Heart right ventricle (tissue), 16 donors: ENCODE measurements around the gene SV2C. TPM values are rescaled to one million over a fixed set of nuclear protein-coding genes. Genes with fewer than 3 reads are reported as not detected.
A peak's percentile ranks its signal among the peaks of the same experiment; 100 is the strongest.

ENCODE experiments used
- ATAC-seq, 8 donors: fragments of 200-7000 bp; cut with Tn5 transposase; one replicate each; pipeline ENCODE4 v1.9.1; 2020; ENCODE audit warnings: mild to moderate bottlenecking in 8 of 8, moderate library complexity in 8 of 8, moderate number of reproducible peaks in 1 of 8
- DNase-seq, 2 donors: peaks; one replicate each; pipeline ENCODE4 v3.0.0-alpha.2; 2020
- H3K27ac ChIP-seq, 10 donors: fragments of 200-600 bp; sonication (generic) in 2 of 10; one replicate each; pipeline versions ENCODE4 v1.5.0 to v1.8.0; 2020 to 2022; ENCODE audit warnings: mild to moderate bottlenecking in 3 of 10
- H3K27me3 ChIP-seq, 7 donors: fragments of 200-600 bp; one replicate each; pipeline ENCODE4 v1.8.0; 2021 to 2022; ENCODE audit warnings: mild to moderate bottlenecking in 2 of 7
- H3K36me3 ChIP-seq, 9 donors: fragments of 200-600 bp; sonication (generic) in 1 of 9; one replicate each; pipeline versions ENCODE4 v1.5.0 to v1.8.0; 2020 to 2022; ENCODE audit warnings: mild to moderate bottlenecking in 2 of 9
- H3K4me1 ChIP-seq, 9 donors: fragments of 200-600 bp; sonication (generic) in 1 of 9; one replicate each; pipeline versions ENCODE4 v1.5.0 to v1.8.0; 2020 to 2022; ENCODE audit warnings: mild to moderate bottlenecking in 4 of 9
- H3K4me3 ChIP-seq, 10 donors: fragments of 200-600 bp; sonication (generic) in 2 of 10; one replicate each; pipeline versions ENCODE4 v1.5.0 to v1.8.0; 2020 to 2022; ENCODE audit warnings: mild to moderate bottlenecking in 7 of 10, moderate library complexity in 2 of 10
- H3K9me3 ChIP-seq, 11 donors: fragments of 200-600 bp in 10 of 11; sonication (generic) in 2 of 11; one replicate each; pipeline versions ENCODE4 v1.5.0 to v1.8.0; 2013 to 2022; ENCODE audit warnings: mild to moderate bottlenecking in 2 of 11, control low read depth in 1 of 11, moderate library complexity in 1 of 11
- WGBS, 2 donors: extraction: QIAGEN DNeasy Blood & Tissue Kit; methylation state at CpG; one replicate each; pipeline ENCODE4 v1.1.7; 2013; ENCODE audit warnings: inconsistent platforms in 1 of 2; 5-methylcytosine and 5-hydroxymethylcytosine counted together
- intact Hi-C, 10 donors: fragments of 100-400 bp; cut with DNase I; formaldehyde crosslinking; loops; one replicate each; pipeline versions ENCODE4 v1.11.1 to v1.14.2; 2022
- polyA plus RNA-seq, 2 donors: library from polyadenylated mRNA; stranded (reverse); fragments of 200-250 nt; gene quantifications; one replicate each; pipeline ENCODE4 v1.2.3, GENCODE V29; 2013
- total RNA-seq, 10 donors: library from RNA; stranded (reverse); fragmentation: NEBNext Ultra II Directional in 3 of 10; extraction: Animal tissue kit (Norgen Biotek cat#: 25700) in 3 of 10; gene quantifications; one replicate each; pipeline versions ENCODE4 v1.2.1 to v1.2.4, GENCODE V29; 2021 to 2023
- TF ChIP-seq, protein P1 (sequence below), 9 donors: fragments of 200-600 bp; sonication (generic) in 2 of 9; IDR thresholded peaks; one replicate each; pipeline versions ENCODE4 v1.5.0 to v1.8.0; 2021 to 2022; ENCODE audit warnings: antibody characterized with exemption in 9 of 9, mild to moderate bottlenecking in 5 of 9, moderate library complexity in 1 of 9
- donor health status: Arrhythmogenic right ventricular cardiomyopathy.
- donor health status: ischemic (EF 13 %, LVEDD 7.1; RV severe dilation, severe dysfunction).
- donor health status: healthy with polysubstance abuse.
- donor health status: DM: no; HTN: yes; CAD: no.
- donor health status: DM: no; HTN: no; CAD: no.
- donor health status: ischemic (EF 25% LVEDD 6.9; RV normal size, moderate dysfunction).
- donor health status: ischemic (EF 25% LVEDD 5.7; RV mildly dilated, moderate dysfunction).
- donor health status: healthy.
- donor health status: DM: yes; HTN: yes; CAD: no.
- donor health status: Ischemic cardiomyopathy.
- donor health status: ischemic (EF 35%, LVEDD 5.7; RV mildly dilated, moderate dysfunction).
- donor health status: nonischemic (EF 11% LVEDD 7.7; RV severe dilation, severe dysfunction).
- donor health status: DM: yes; HTN: yes; CAD: no.
- donor health status: PGD.
- donor health status: ischemic (EF 29% LVEDD 5.4; RV normal size, mild dysfunction).
- donor health status: nonischemic (EF 23%, LVEDD 6.1; RV moderate dilation, normal function).

SV2C gene
- total and polyA plus RNA-seq, 12 donors: 0.09 to 1.2 (median 0.24) TPM; not detected in 4

DNA sequence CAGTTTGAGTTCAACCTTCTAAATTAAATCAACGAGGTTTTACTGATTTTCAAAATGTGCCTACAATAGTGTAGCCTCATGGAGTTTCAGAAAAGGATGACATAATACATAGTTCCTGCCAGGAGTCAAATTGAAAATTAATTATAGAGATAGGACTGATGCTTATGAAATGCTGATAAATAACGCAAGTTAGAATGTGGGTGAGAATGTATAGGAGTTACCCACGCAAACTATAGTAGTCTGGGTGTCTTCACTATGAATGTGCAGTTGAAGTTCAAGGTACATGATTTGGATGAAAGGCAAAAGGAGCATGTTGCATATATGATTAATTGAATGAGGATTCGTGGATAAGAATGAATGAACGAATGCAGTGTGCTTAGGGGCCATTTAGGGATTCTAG lies 95.7 kb downstream of the SV2C start:
- Histone ChIP-seq H3K4me1 (peaks cover 0 to 21% (median 0%) of the 10 kb centered on the region in 9 donors), H3K9me3 (no peaks in the 10 kb centered on the region), H3K27me3 (peaks cover 0 to 10% (median 0%) of the 10 kb centered on the region in 7 donors), H3K4me3 (no peak overlapping the region), H3K27ac (no peak overlapping the region), H3K36me3 (no peaks in the 10 kb centered on the region)
- TF ChIP-seq, protein P1, sequence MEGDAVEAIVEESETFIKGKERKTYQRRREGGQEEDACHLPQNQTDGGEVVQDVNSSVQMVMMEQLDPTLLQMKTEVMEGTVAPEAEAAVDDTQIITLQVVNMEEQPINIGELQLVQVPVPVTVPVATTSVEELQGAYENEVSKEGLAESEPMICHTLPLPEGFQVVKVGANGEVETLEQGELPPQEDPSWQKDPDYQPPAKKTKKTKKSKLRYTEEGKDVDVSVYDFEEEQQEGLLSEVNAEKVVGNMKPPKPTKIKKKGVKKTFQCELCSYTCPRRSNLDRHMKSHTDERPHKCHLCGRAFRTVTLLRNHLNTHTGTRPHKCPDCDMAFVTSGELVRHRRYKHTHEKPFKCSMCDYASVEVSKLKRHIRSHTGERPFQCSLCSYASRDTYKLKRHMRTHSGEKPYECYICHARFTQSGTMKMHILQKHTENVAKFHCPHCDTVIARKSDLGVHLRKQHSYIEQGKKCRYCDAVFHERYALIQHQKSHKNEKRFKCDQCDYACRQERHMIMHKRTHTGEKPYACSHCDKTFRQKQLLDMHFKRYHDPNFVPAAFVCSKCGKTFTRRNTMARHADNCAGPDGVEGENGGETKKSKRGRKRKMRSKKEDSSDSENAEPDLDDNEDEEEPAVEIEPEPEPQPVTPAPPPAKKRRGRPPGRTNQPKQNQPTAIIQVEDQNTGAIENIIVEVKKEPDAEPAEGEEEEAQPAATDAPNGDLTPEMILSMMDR (IDR thresholded peaks at IDR 0.05): no peak
- DNase-seq (no peak), ATAC-seq (no peak)
- intact Hi-C loops: loop anchor here in 5 of 10 donors (5.0 to 10.0 kb wide), 3 partner anchors 107 to 444 kb away; no protein-coding TSS in a partner anchor
- 71 to 84% methylated on average over 5 of the region's 5 CpGs for WGBS, 2 donors

DNA sequence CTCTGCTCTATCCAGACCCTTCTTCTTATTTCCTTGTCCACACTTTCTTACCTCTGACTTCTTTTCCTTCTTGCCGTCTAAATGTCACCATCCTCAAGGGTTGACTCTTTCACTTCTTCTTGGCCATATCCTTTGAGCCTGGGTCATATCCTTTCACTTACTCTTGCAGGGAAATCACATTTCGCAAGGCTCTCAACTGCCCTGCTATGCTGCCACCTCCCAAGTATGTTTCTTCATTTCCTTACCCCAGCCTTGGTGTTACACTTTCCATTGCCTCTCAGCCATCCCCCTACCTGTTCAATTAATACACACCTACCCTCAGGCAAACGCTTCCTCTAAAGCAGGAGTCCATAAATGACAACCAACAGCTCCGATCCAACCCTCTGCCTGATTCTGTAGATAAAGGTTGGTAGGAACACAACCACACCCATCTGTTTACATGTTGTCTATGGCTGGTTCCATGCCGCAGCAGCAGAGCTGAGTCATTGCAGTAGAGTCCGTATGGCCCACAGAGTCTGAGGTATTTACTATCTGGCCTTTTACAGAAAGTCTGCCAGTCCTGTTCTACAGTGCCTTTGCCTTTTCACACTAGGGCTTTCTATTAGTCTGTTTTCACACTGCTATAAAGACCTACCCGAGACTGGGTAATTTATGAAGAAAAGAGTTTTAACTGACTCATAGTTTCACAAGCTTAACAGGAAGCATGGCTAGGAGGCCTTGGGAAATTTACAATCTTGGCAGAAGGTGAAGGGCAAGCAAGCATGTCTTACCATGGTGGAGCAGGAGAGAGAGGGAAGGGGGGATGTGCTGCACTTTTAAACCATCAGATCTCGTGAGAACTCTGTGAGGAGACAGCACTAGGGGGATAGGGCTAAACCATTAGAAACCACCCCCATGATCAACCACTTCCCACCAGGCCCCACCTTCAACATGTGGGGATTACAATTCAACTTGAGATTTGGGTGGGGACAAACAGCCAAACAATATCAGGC lies 97.9 kb downstream of the SV2C start:
- H3K36me3 ChIP-seq: no peaks in the 10 kb centered on the region
- no peak for DNase-seq
- intact Hi-C loops: loop anchor here in 2 of 10 donors (5.0 to 10.0 kb wide), 2 partner anchors 436 to 454 kb away; no protein-coding TSS in a partner anchor
- H3K4me1 ChIP-seq: peaks cover 0 to 11% (median 0%) of the 10 kb centered on the region in 9 donors
- TF ChIP-seq, protein P1 (IDR thresholded peaks at IDR 0.05): no peak
- H3K27me3 ChIP-seq: peaks cover 0 to under 1% (median 0%) of the 10 kb centered on the region in 7 donors
- WGBS, 2 donors: 82 to 87% methylated on average over 8 of the region's 8 CpGs
- peak in 1 of 8 donors; percentile 20 for ATAC-seq
- peak overlapping the region in 1 of 10 donors; percentile 19 for H3K27ac ChIP-seq
- H3K4me3 ChIP-seq: no peak overlapping the region
- no peaks in the 10 kb centered on the region for H3K9me3 ChIP-seq

DNA sequence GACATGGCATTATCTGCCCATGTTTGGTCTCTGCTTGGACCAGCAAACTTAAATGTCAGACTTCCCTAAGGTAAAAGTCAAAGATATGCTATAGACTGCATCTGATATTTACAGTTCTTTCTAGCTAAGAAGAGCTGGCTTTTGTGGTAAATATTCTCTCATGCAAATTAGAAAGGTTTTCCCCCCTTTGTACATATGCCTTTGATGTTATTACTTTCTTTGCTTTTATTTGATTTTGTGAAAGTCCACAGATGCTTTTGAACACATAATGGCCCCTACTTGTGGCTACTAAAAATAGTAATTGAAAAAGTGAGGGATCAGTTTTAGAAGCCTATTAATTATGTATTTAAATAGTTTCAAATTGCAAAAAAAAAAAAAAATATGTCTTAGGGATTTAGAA lies 104.2 kb downstream of the SV2C start:
- no peak for DNase-seq
- Histone ChIP-seq H3K36me3 (no peaks in the 10 kb centered on the region), H3K27ac (no peak overlapping the region), H3K4me3 (no peak overlapping the region), H3K4me1 (no peaks in the 10 kb centered on the region), H3K9me3 (no peaks in the 10 kb centered on the region), H3K27me3 (no peaks in the 10 kb centered on the region)
- intact Hi-C loops: loop anchor here in 1 of 10 donors (10.0 kb wide), 1 partner anchor 443 kb away; no protein-coding TSS in a partner anchor
- ATAC-seq: no peak
- TF ChIP-seq, protein P1 (IDR thresholded peaks at IDR 0.05): no peak

DNA sequence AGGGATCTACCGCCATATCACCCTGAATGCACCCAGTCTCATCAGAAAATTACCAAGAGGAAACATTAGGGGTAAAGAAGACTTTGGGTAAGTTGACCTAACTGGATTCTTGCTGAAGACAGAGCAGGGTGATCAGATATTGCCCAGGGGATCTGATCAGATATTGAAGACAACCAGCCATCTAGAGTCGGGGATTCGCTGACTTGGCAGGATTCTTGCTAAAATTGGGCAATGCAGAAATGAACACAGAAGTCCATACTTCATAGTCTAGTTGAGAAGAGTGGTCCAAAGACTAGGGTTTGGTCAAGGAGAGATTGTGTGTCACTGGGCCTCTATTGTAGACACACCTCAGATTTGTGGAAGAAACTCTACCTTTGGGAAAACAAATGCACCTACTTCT lies 107.2 kb downstream of the SV2C start:
- Histone ChIP-seq H3K27me3 (peaks cover 0 to 21% (median 5%) of the 10 kb centered on the region in 7 donors), H3K9me3 (no peaks in the 10 kb centered on the region), H3K4me1 (no peaks in the 10 kb centered on the region), H3K4me3 (no peak overlapping the region), H3K36me3 (no peaks in the 10 kb centered on the region), H3K27ac (no peak overlapping the region)
- intact Hi-C loops: no loop called here
- DNase-seq: no peak
- WGBS, 2 donors: 75 to 89% methylated on average over 3 of the region's 3 CpGs
- ATAC-seq: no peak
- TF ChIP-seq, protein P1 (IDR thresholded peaks at IDR 0.05): no peak
